GM13977 (cell line): Measurements from ENCODE around the gene CXCL17.

ENCODE experiments used
- DNase-seq: peaks from one replicate; pipeline ENCODE4 v3.0.0; 2012; ENCODE audit warnings: low spot score
- CTCF ChIP-seq: IDR thresholded peaks from 2 replicates; pipeline ENCODE4 v1.5.1; 2012; ENCODE audit warnings: mild to moderate bottlenecking, control low read depth; ENCODE audit not compliant: insufficient read depth; ENCODE audit errors: extremely low read depth, missing control alignments
- in situ Hi-C: fragments of 300-500 bp; cut with MboI; formaldehyde crosslinking; loops from one replicate; pipeline ENCODE4 v1.12.0; 2022; ENCODE audit warnings: low sequenced_read_pairs, low pct_unique_long_range_greater_than_20kb, mixed read lengths, inconsistent platforms; ENCODE audit not compliant: unreplicated experiment

The CXCL17 gene

GRCh38 chr19:42436006-42436405, 6.7 kb downstream of the CXCL17 start:
- TF ChIP-seq CTCF, result no peak
- in situ Hi-C loops, result no loop called here
- DNase-seq, result no peak

- DNase-seq, result no peak
- no peak for TF ChIP-seq CTCF
- in situ Hi-C loops, result no loop called here
Observed at GRCh38 chr19:42435316-42435715, 7.4 kb downstream of the CXCL17 start.

- DNase-seq, result peak; percentile 53
- TF ChIP-seq CTCF, result peak; percentile 87
- in situ Hi-C loops, result no loop called here
Observed at GRCh38 chr19:42433503-42434260, 9.1 kb downstream of the CXCL17 start.

- no peak for TF ChIP-seq CTCF
- in situ Hi-C loops, result no loop called here
- DNase-seq, result no peak
Observed at GRCh38 chr19:42431486-42431885, 11.3 kb downstream of the CXCL17 start.

- no peak for TF ChIP-seq CTCF
- in situ Hi-C loops, result no loop called here
- DNase-seq, result no peak
Observed at GRCh38 chr19:42428676-42429075, 14.1 kb downstream of the CXCL17 start.

GRCh38 chr19:42427313-42427712, 15.4 kb downstream of the CXCL17 start, which contains the start of gene LIPE:
Gene LIPE, minus strand, starts transcription at chr19:42427388. Its CDS starts 239 bp downstream, at chr19:42427149.
- no peak for DNase-seq
- in situ Hi-C loops, result no loop called here
- no peak for TF ChIP-seq CTCF
